ENCODE measurements around the gene GJD4.

The GJD4 gene

DNA sequence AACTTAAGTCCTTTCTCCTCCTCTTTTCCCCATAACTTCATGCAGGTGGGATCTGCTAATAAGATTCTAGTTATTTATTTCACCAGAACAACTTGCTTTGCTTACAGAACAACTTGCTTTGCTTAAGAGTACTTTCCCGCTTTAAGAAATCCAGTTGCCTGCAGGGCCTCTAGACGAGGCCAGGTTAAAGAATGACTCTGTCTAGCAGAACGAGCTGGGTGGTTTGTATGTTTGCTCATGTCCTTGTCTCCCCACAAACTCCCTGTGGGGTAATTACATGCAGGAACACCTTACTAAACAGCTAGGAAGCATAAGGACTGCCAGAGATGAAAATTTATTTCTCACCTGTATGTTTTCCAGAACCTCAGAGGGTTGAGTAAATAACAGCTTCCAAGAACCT lies 45.8 kb downstream of the GJD4 start:
- TF ChIP-seq, protein P1, sequence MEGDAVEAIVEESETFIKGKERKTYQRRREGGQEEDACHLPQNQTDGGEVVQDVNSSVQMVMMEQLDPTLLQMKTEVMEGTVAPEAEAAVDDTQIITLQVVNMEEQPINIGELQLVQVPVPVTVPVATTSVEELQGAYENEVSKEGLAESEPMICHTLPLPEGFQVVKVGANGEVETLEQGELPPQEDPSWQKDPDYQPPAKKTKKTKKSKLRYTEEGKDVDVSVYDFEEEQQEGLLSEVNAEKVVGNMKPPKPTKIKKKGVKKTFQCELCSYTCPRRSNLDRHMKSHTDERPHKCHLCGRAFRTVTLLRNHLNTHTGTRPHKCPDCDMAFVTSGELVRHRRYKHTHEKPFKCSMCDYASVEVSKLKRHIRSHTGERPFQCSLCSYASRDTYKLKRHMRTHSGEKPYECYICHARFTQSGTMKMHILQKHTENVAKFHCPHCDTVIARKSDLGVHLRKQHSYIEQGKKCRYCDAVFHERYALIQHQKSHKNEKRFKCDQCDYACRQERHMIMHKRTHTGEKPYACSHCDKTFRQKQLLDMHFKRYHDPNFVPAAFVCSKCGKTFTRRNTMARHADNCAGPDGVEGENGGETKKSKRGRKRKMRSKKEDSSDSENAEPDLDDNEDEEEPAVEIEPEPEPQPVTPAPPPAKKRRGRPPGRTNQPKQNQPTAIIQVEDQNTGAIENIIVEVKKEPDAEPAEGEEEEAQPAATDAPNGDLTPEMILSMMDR (IDR thresholded peaks at IDR 0.05; ENCODE audit: low read depth, low read length): no peak
- no peak for TF ChIP-seq MAX (IDR thresholded peaks at IDR 0.05; ENCODE audit: low read depth, low read length)
- no peak for TF ChIP-seq POLR2A (IDR thresholded peaks at IDR 0.05; ENCODE audit: extremely low read depth, insufficient read length)
- no peak for TF ChIP-seq MYC (IDR thresholded peaks at IDR 0.05; ENCODE audit: low read depth, low read length)
- no peak for DNase-seq (ENCODE audit: low read depth)
- no peak overlapping the region for H3K4me3 ChIP-seq (ENCODE audit: low read depth, low read length)

DNA sequence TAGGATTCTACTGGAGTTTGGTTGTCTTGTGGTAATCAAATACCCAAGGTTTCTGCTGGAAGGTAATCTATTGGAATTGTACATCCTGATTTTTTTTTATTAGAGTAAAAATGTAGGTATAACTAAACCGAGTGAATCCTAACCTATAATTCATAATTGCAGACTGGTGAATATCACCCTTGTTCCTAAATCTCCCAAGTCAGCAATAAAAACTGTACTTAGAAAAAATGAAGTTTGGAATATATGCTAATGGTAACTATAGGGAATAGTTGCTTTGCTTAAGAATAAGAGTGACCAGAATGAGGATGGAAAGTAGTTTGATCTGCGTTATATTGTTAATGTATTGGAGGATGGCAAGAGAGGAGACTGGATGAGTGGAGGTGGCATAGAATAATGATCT lies 47.7 kb downstream of the GJD4 start:
- no peak overlapping the region for H3K4me3 ChIP-seq (ENCODE audit: low read depth, low read length)
- TF ChIP-seq MYC (IDR thresholded peaks at IDR 0.05; ENCODE audit: low read depth, low read length) (no peak), MAX (IDR thresholded peaks at IDR 0.05; ENCODE audit: low read depth, low read length) (no peak), POLR2A (IDR thresholded peaks at IDR 0.05; ENCODE audit: extremely low read depth, insufficient read length) (no peak)
- TF ChIP-seq, protein P1 (IDR thresholded peaks at IDR 0.05; ENCODE audit: low read depth, low read length): no peak
- DNase-seq (ENCODE audit: low read depth): no peak

DNA sequence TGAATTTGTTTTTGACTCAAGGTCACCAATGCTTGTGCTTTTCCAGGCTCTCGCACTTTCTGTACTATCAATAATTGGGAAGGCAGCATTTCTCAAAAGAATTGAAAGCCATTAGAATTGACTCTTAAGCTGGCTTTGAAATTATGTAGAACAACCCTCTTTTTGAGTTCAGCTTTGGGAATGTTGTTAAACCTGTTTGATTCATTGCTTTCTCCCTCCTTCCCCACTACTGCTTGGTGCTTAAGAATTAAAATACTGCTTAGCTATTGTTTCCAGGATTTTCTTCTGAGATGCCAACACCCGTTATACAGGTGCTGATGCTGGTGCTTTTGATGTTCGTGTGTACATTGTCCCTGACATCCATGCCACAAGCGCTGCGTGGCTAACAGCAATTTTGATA lies 52.5 kb downstream of the GJD4 start:
- DNase-seq (ENCODE audit: low read depth): no peak
- no peak overlapping the region for H3K4me3 ChIP-seq (ENCODE audit: low read depth, low read length)
- TF ChIP-seq, protein P1 (IDR thresholded peaks at IDR 0.05; ENCODE audit: low read depth, low read length): no peak
- no peak for TF ChIP-seq MYC (IDR thresholded peaks at IDR 0.05; ENCODE audit: low read depth, low read length)
- TF ChIP-seq MAX (IDR thresholded peaks at IDR 0.05; ENCODE audit: low read depth, low read length): no peak
- TF ChIP-seq POLR2A (IDR thresholded peaks at IDR 0.05; ENCODE audit: extremely low read depth, insufficient read length): no peak
